HG03432 (cell line): ENCODE measurements around the gene USP32.
A peak's percentile ranks its signal among the peaks of the same experiment; 100 is the strongest.
"Not testable (repeated sequence)": the region's sequence is repeated elsewhere in the genome, so short reads cannot be mapped to it uniquely, and the experiment has no call there.

Experiments used
- ATAC-seq: cut with Tn5 transposase; IDR thresholded peaks from one replicate; pipeline ENCODE4 v1.9.1; 2021; ENCODE audit warnings: mild to moderate bottlenecking, moderate library complexity; ENCODE audit not compliant: unreplicated experiment

USP32 gene, protein sequence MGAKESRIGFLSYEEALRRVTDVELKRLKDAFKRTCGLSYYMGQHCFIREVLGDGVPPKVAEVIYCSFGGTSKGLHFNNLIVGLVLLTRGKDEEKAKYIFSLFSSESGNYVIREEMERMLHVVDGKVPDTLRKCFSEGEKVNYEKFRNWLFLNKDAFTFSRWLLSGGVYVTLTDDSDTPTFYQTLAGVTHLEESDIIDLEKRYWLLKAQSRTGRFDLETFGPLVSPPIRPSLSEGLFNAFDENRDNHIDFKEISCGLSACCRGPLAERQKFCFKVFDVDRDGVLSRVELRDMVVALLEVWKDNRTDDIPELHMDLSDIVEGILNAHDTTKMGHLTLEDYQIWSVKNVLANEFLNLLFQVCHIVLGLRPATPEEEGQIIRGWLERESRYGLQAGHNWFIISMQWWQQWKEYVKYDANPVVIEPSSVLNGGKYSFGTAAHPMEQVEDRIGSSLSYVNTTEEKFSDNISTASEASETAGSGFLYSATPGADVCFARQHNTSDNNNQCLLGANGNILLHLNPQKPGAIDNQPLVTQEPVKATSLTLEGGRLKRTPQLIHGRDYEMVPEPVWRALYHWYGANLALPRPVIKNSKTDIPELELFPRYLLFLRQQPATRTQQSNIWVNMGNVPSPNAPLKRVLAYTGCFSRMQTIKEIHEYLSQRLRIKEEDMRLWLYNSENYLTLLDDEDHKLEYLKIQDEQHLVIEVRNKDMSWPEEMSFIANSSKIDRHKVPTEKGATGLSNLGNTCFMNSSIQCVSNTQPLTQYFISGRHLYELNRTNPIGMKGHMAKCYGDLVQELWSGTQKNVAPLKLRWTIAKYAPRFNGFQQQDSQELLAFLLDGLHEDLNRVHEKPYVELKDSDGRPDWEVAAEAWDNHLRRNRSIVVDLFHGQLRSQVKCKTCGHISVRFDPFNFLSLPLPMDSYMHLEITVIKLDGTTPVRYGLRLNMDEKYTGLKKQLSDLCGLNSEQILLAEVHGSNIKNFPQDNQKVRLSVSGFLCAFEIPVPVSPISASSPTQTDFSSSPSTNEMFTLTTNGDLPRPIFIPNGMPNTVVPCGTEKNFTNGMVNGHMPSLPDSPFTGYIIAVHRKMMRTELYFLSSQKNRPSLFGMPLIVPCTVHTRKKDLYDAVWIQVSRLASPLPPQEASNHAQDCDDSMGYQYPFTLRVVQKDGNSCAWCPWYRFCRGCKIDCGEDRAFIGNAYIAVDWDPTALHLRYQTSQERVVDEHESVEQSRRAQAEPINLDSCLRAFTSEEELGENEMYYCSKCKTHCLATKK (N-terminal part only)

DNA sequence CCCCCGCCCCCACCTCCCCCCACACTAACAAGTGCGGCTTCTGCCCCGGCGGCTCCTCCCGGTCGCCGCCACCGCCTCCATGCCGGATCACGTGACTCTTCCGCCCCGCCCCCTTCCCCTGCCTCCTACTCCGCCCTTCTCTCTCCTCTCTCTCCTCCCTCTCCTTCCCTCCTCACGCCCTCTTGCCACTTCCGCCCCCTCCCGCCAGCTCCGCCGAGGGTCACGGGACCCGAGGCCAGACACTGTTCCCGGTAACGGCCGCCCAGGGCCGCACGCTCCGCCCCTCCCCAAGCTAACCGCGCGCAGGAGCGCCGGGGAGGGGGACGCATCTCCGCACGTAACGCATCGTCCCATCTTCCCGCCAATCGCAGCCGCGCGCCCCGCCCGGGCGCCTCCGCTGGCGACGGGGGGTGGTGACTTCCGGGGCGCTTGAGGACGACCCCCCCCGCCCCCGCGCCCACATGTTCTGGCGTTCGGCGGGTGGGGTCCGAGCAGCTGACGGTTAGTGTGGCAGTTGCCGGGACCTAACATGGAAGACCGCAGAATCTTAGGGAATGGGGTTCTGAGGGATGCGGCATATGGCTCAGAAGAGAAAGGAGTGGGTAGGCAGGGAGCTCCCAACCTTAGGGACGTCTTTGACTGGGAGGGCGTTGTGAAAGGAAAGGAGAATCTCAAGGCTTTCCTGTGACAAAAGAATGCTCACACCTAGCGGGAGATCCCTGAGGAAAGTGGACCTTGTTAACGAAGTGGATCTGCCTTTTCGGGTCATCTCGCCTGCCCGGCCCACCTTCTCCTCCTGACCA is at the start of gene USP32:
TSS of gene USP32 (minus strand) at position 92 of the 803 bp plus-strand sequence. CDS start 194 bp downstream, outside the sequence.
- ATAC-seq = peak; percentile 86

- ATAC-seq = no peak
Measured at GRCh38 chr17:60439501-60439900, 47.6 kb upstream of the USP32 start.

DNA sequence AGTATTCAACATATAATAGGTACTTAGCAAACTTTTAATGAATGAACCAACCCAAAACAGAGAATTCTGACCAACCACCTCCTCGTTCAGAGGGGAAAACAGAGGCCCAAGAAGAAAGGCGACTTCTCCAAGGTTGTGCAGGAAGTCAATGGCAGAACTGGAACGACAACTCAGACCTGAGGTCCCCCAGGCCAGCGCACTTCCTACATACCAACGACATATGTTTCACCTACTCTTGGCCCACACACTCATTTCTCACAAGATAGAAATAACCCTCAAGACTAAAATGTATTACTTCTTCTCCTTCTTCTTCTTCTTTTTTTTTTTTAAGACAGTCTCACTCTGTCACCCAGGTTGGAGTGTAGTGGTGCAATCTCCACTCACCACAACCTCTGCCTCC is 44.7 kb upstream of the USP32 start:
- no peak for ATAC-seq

- ATAC-seq = no peak
Measured at GRCh38 chr17:60435244-60436167, 43.6 kb upstream of the USP32 start.

GRCh38 chr17:60433021-60433997 is 41.4 kb upstream of the USP32 start:
- ATAC-seq = not testable (repeated sequence)

DNA sequence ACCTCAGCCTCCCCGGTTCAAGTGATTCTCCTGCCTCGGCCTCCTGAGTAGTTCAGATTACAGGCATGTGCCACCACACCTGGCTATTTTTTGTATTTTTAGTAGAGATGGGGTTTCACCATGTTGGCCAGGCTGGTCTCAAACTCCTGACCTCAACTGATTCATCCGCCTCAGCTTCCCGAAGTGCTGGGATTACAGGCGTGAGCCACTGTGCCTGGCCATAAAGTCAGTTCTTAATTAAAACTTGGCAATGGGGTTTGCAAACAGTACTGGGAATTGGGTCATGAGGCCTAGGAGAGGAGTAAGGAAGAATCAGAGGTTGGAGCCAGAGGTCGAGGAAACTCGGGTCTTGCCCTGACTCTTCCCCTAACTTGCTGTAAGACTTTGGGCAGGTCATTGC is 38.6 kb upstream of the USP32 start:
- ATAC-seq = not testable (repeated sequence)

GRCh38 chr17:60428491-60428890 is 36.6 kb upstream of the USP32 start:
- ATAC-seq = not testable (repeated sequence)

GRCh38 chr17:60426596-60426995 is 34.7 kb upstream of the USP32 start:
- ATAC-seq = no peak

DNA sequence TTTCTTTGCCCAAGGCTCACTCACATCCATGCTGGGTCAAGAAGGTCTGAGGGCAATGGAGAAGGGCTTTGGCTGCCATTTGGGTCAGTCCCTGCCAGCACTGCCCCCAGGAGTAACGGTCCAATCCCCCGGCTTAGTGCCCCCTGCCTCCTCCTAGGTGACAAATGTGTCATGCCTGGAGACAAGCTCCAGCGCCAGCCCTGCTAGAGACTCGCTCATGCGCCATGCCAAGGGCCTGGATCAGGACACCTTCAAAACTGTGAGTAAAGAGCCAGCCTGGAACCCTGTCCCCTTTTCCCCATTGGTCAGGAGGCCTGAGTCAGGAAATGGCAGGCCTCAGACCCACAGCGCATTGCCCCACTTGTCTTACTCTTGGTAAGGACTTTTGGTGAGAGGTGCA is 33.7 kb upstream of the USP32 start:
- no peak for ATAC-seq

DNA sequence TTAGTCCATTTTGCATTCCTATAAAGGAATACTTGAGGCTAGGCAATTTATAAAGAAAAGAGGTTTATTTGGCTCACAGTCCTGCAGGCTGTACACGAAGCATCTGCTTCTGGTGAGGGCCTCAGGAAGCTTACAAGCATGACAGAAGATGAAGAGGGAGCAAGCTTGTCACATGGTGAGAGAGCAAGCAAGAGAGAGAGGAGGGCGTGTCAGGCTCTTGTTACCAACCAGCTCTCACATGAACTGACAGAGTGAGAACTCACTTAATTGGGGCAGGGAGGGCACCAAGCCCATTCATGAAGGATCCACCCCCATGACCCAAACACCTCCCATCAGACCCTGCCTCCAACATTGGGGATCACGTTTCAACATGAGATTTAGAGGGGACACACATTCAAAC is 31.9 kb upstream of the USP32 start:
- ATAC-seq = no peak

- ATAC-seq = no peak
Measured at GRCh38 chr17:60422162-60422665, 30.3 kb upstream of the USP32 start, which contains the start of gene CHCT1. Gene CHCT1 (plus strand): TSS chr17:60422489. CDS start chr17:60422593, 104 bp downstream.

GRCh38 chr17:60421273-60422161 is 29.6 kb upstream of the USP32 start:
- ATAC-seq = peak; percentile 93

DNA sequence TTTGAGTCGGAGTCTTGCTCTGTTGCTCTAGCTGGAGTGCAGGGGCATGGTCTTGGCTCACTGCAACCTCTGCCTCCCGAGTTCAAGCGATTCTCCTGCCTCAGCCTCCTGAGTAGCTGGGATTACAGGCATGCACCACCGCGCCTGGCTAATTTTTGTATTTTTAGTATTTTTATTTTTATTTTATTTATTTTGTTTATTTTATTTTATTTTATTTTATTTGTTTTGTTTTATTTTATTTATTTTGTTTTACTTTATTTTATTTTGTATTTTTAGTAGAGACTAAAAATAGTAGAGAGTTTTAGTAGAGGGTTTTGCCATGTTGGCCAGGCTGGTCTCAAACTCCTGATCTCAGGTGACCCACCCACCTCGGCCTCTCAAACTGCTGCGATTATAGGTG is 27.9 kb upstream of the USP32 start:
- ATAC-seq = not testable (repeated sequence)

GRCh38 chr17:60419003-60419402 is 27.1 kb upstream of the USP32 start:
- ATAC-seq = not testable (repeated sequence)

DNA sequence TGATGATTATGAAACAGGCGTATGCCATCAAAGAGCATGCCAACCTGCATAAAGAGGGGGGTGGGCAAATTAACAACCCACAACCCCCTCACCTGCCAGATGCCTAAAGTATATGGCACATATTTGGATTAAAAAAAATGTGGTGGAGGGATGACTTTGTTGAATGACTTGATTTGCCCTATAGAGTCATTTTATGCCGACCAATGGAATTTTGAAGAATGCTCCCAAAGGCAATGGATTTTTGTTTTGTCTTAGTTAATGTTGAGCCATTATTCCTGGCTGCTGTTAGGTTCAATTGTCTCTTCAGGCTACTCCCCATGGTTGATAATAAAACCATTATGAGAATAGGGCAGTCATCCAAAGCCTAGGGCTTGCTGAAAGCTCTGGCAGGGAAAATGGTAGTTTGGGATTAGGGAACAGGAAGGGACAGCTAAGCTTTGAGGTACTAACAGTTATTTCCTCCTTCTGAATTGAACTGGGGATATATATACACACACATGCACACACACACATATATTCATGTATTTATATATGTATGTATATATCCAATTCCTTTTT is 24.5 kb upstream of the USP32 start:
- ATAC-seq = no peak

GRCh38 chr17:60415146-60415545 is 23.2 kb upstream of the USP32 start:
- ATAC-seq = no peak
